Muscle of back (tissue), 11 donors: ENCODE measurements around the gene GBP4. TPM values are rescaled to one million over a fixed set of nuclear protein-coding genes. Genes with fewer than 3 reads are reported as not detected.

Experiments
- DNase-seq, 3 donors: peaks; one replicate each; pipeline versions ENCODE4 v3.0.0 to v3.0.0-alpha.2; 2013
- polyA plus RNA-seq, 10 donors: library from polyadenylated mRNA; unstranded; fragments of 120-200 nt; gene quantifications; one replicate each; pipeline ENCODE4 v1.2.1, GENCODE V29; 2013; ENCODE audit not compliant: insufficient read length in 10 of 10

The GBP4 gene
- polyA plus RNA-seq, 10 donors, result 2.2 to 6.0 (median 4.4) TPM

GRCh38 chr1:89172468-89173143 lies 26.1 kb downstream of the GBP4 start:
- DNase-seq, result no peak

GRCh38 chr1:89171067-89171438 lies 27.7 kb downstream of the GBP4 start:
- no peak for DNase-seq

- DNase-seq, result no peak
Observed at GRCh38 chr1:89170170-89171066, 28.3 kb downstream of the GBP4 start.

- no peak for DNase-seq
Observed at GRCh38 chr1:89169166-89169565, 29.6 kb downstream of the GBP4 start.

GRCh38 chr1:89167590-89168230 lies 31.0 kb downstream of the GBP4 start:
- DNase-seq, result no peak

GRCh38 chr1:89166705-89167104 lies 32.0 kb downstream of the GBP4 start:
- no peak for DNase-seq

GRCh38 chr1:89165811-89166210 lies 32.9 kb downstream of the GBP4 start:
- DNase-seq, result no peak

- no peak for DNase-seq
Observed at GRCh38 chr1:89151047-89151446, 47.7 kb downstream of the GBP4 start.

GRCh38 chr1:89149976-89150375 lies 48.8 kb downstream of the GBP4 start:
- DNase-seq, result no peak

- no peak for DNase-seq
Observed at GRCh38 chr1:89149229-89149628, 49.5 kb downstream of the GBP4 start.

GRCh38 chr1:89147678-89148658 lies 50.8 kb downstream of the GBP4 start:
- no peak for DNase-seq

- no peak for DNase-seq
Observed at GRCh38 chr1:89146721-89147120, 52.0 kb downstream of the GBP4 start.

- no peak for DNase-seq
Observed at GRCh38 chr1:89143484-89143883, 55.3 kb downstream of the GBP4 start.

GRCh38 chr1:89142160-89142559 lies 56.6 kb downstream of the GBP4 start:
- DNase-seq, result no peak

- no peak for DNase-seq
Observed at GRCh38 chr1:89133747-89134146, 65.0 kb downstream of the GBP4 start.

Other genes starting within 250 kb of the GBP4 start
- gene KYAT3, start 206.3 kb downstream of the GBP4 start, polyA plus RNA-seq, result 10 to 100 TPM; 12.8 to 29.8 (median 22.8) TPM
- 10 to 100 TPM; 10.8 to 16.4 (median 11.8) TPM for gene RBMXL1, start 206.3 kb downstream of the GBP4 start, polyA plus RNA-seq
- 1 to 10 TPM; 1.5 to 5.6 (median 2.6) TPM for gene GBP3, start 176.1 kb downstream of the GBP4 start, polyA plus RNA-seq
- 10 to 100 TPM in 1 of 10 donors, 1 to 10 TPM in 9; 4.7 to 10.4 (median 7.3) TPM for gene GBP1, start 133.7 kb downstream of the GBP4 start, polyA plus RNA-seq
- gene GBP2, start 72.8 kb downstream of the GBP4 start, polyA plus RNA-seq, result 1 to 10 TPM; 1.3 to 8.0 (median 1.7) TPM
- gene GBP7, start 22.9 kb downstream of the GBP4 start, polyA plus RNA-seq, result under 1 TPM in 6 of 10 donors, not detected in 4; 0.05 to 0.13 (median 0.08) TPM
- 1 to 10 TPM in 5 of 10 donors, under 1 TPM in 5; 0.51 to 6.3 (median 1.2) TPM for gene GBP5, start 73.9 kb upstream of the GBP4 start, polyA plus RNA-seq
- under 1 TPM in 3 of 10 donors, not detected in 7; 0.08 to 0.16 (median 0.13) TPM for gene GBP6, start 165.1 kb upstream of the GBP4 start, polyA plus RNA-seq